WERI-Rb-1 (cell line): ENCODE data around the gene IQGAP2.

Experiments
- DNase-seq: peaks from one replicate; pipeline ENCODE4 v3.0.0-alpha.2; 2020
- H3K27ac ChIP-seq: fragments of 250-450 bp; sonication (Bioruptor Pico); 2 replicates; pipeline ENCODE4 v1.5.1; 2020; ENCODE audit warnings: mild to moderate bottlenecking, moderate library complexity
- H3K27me3 ChIP-seq: fragments of 250-450 bp; sonication (Bioruptor Pico); 2 replicates; pipeline ENCODE4 v1.5.1; 2021; ENCODE audit warnings: mild to moderate bottlenecking, low read depth, moderate library complexity; ENCODE audit not compliant: insufficient read depth, severe bottlenecking
- H3K36me3 ChIP-seq: fragments of 250-450 bp; sonication (Bioruptor Pico); 2 replicates; pipeline ENCODE4 v1.5.1; 2020; ENCODE audit warnings: mild to moderate bottlenecking, moderate library complexity
- H3K4me3 ChIP-seq: 2 replicates; pipeline ENCODE4 v1.5.1; 2011; ENCODE audit warnings: low read depth, mild to moderate bottlenecking, control low read depth, low read length
- H3K9me3 ChIP-seq: fragments of 250-450 bp; sonication (Bioruptor Pico); 2 replicates; pipeline ENCODE4 v1.5.1; 2021; ENCODE audit warnings: mild to moderate bottlenecking, moderate library complexity; ENCODE audit not compliant: severe bottlenecking
- CTCF ChIP-seq: IDR thresholded peaks from 2 replicates; pipeline ENCODE4 v1.5.1; 2011; ENCODE audit warnings: low read depth, mild to moderate bottlenecking, control low read depth, inconsistent platforms, low read length

The IQGAP2 gene

GRCh38 chr5:76616206-76616605, 213.1 kb downstream of the IQGAP2 start:
- Histone ChIP-seq H3K4me3 (no peak overlapping the region), H3K9me3 (no peaks in the 10 kb centered on the region), H3K27me3 (no peaks in the 10 kb centered on the region), H3K27ac (no peak overlapping the region), H3K36me3 (peaks cover 5% of the 10 kb centered on the region)
- no peak for TF ChIP-seq CTCF
- no peak for DNase-seq

DNA sequence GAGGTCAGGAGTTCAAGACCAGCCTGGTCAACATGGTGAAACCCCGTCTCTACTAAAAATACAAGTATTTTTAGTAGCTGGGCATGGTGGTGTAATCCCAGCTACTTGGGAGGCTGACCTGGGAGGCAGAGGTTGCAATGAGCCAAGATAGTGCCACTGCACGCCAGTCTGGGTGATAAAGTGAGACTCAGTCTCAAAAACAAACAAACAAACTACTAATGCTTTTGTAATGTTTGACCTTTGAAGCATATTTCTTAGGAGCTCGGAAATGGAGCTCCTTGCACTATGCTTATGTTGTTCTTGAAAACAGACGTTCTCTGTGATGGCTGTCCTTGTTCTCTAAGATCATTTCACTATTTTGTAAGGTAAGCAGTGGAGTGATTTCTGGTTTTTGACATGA, 214.1 kb downstream of the IQGAP2 start:
- Histone ChIP-seq H3K9me3 (no peaks in the 10 kb centered on the region), H3K36me3 (no peaks in the 10 kb centered on the region; the same call in 1 of the 2 replicates), H3K27ac (no peak overlapping the region), H3K4me3 (no peak overlapping the region), H3K27me3 (no peaks in the 10 kb centered on the region)
- DNase-seq = no peak
- TF ChIP-seq CTCF = no peak

DNA sequence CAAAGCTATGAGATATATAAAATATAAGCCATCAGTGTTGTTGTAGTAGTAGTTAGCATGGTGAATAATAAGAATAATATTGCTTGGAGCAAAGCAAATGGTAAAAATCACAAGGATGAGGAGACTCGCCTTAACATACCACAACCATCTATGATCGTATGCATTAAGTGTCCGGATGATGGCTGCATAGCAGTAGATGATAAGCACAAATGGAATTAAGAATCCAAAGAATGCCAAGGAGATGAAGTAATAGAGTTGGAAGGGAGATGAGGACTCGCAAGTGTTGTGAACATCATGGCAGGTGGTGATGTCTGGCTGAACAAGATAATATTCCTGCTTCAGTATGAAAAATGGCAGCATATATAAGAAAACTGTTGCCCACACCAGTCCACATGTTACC, 214.6 kb downstream of the IQGAP2 start:
- no peak for DNase-seq
- no peak overlapping the region for H3K4me3 ChIP-seq
- H3K27ac ChIP-seq = no peak overlapping the region
- no peak for TF ChIP-seq CTCF
- H3K27me3 ChIP-seq = no peaks in the 10 kb centered on the region
- no peaks in the 10 kb centered on the region; the same call in 1 of the 2 replicates for H3K36me3 ChIP-seq
- H3K9me3 ChIP-seq = no peaks in the 10 kb centered on the region

- H3K4me3 ChIP-seq = no peak overlapping the region
- no peaks in the 10 kb centered on the region for H3K27me3 ChIP-seq
- H3K36me3 ChIP-seq = no peaks in the 10 kb centered on the region
- no peaks in the 10 kb centered on the region for H3K9me3 ChIP-seq
- TF ChIP-seq CTCF = no peak
- no peak for DNase-seq
- H3K27ac ChIP-seq = no peak overlapping the region
These were observed 217.1 kb downstream of the IQGAP2 start for GRCh38 chr5:76620166-76620565.

GRCh38 chr5:76622076-76622475, 219.0 kb downstream of the IQGAP2 start:
- Histone ChIP-seq H3K4me3 (no peak overlapping the region), H3K27ac (no peak overlapping the region), H3K27me3 (no peaks in the 10 kb centered on the region), H3K36me3 (no peaks in the 10 kb centered on the region), H3K9me3 (no peaks in the 10 kb centered on the region)
- no peak for DNase-seq
- TF ChIP-seq CTCF = no peak

DNA sequence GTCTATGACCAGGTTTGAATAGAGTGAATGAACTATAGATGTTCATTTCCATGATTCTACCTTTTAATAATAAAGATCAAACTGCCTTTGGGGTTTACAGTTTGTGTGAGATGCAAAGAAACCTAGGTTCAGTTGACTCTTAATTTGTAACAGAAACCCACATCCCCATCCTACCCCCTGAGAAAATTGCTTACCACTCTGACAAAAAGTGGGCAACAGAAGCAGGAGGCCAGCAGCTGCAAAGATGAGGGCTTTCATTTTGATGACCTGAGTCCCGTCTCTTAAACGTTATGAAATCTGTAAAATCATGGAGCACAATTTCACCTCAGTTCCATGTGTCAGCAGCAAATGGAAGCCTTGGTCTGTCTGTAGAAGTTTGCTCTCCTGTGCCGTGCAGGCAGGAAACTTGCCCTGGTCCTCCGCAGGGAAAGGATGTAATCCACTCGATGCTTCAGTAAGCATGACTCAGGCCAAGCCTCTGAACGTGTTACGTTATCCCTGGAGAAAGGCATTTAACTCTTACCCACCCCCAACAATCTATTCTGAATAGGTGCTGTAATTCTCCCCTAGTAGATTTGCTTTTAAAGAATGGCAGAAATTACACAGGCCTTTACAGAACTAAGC, 220.0 kb downstream of the IQGAP2 start, which contains the start of gene F2RL2:
Gene F2RL2 (minus strand): TSS at position 431 of the 624 bp plus-strand sequence. CDS start 173 bp downstream, at position 258.
- H3K36me3 ChIP-seq = no peaks in the 10 kb centered on the region
- no peak for TF ChIP-seq CTCF
- H3K9me3 ChIP-seq = no peaks in the 10 kb centered on the region
- H3K27ac ChIP-seq = no peak within 1 kb of the TSS
- no peaks in the 10 kb centered on the region for H3K27me3 ChIP-seq
- peak; percentile 30 for DNase-seq
- H3K4me3 ChIP-seq = no peak within 1 kb of the TSS
